Measurements from ENCODE around the gene ADGRL3. TPM values are rescaled to one million over a fixed set of nuclear protein-coding genes. Genes with fewer than 3 reads are reported as not detected.

Gene ADGRL3
- total RNA-seq, 3 donors from 2014 or later = 4.3 to 10.8 (median 4.3) TPM

DNA sequence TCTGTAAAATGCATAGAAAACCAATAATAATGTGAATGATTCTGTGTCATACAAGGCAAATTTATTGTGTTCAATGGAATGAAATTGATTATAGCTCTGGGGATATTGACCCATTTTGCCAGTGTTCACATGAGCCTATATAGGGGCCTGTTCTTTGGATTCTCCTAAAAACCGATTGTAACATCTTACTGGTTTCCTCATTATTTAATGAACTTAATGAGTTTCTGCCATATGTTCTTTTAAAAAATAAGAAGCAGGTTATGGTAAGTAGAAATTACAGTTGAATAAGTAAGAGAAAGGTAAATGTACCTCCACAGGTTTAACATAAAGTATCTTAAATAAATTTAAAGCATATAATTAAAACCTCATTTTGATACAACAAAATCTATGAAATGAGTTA, 24.6 kb upstream of the ADGRL3 start:
- no peak overlapping the region for H3K4me3 ChIP-seq
- no peaks in the 10 kb centered on the region for H3K4me1 ChIP-seq (ENCODE audit: low read depth)
- H3K36me3 ChIP-seq (ENCODE audit: low read depth) = no peaks in the 10 kb centered on the region
- intact Hi-C loops (cut with DNase I, micrococcal nuclease) = no loop called here
- H3K9me3 ChIP-seq = no peaks in the 10 kb centered on the region
- no peak for TF ChIP-seq CTCF (IDR thresholded peaks at IDR 0.05)
- DNase-seq = no peak
- no peak for ATAC-seq

DNA sequence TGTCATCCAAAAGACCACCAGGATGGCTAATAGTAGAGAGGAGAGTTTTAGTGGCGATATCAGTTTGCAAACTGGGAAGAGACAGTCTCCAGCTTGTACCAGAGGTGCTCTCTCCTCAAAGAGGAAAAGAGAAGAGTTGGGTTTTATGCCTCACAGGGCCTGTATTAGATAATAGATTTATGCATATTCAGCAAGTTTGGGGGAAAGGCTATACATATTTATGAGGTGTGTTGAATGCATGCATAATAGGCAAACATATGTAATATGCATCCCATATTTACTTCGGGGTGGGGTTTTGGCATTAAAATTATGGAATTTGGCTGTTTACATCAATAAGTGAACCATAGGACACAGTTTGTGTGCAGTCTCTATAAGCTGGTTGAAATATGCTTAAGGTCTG, 22.8 kb upstream of the ADGRL3 start:
- H3K4me1 ChIP-seq (ENCODE audit: low read depth) = no peaks in the 10 kb centered on the region
- no peak for DNase-seq
- H3K36me3 ChIP-seq (ENCODE audit: low read depth) = no peaks in the 10 kb centered on the region
- ATAC-seq = no peak
- intact Hi-C loops (cut with DNase I, micrococcal nuclease) = no loop called here
- TF ChIP-seq CTCF (IDR thresholded peaks at IDR 0.05) = no peak
- H3K4me3 ChIP-seq = no peak overlapping the region
- H3K9me3 ChIP-seq = no peaks in the 10 kb centered on the region

GRCh38 chr4:61180405-61180804, 19.7 kb upstream of the ADGRL3 start:
- DNase-seq (no peak), ATAC-seq (no peak)
- Histone ChIP-seq H3K36me3 (ENCODE audit: low read depth) (no peaks in the 10 kb centered on the region), H3K4me3 (no peak overlapping the region), H3K4me1 (ENCODE audit: low read depth) (no peaks in the 10 kb centered on the region), H3K9me3 (peaks cover 7% of the 10 kb centered on the region)
- TF ChIP-seq CTCF (IDR thresholded peaks at IDR 0.05) = no peak
- intact Hi-C loops (cut with DNase I, micrococcal nuclease) = no loop called here

DNA sequence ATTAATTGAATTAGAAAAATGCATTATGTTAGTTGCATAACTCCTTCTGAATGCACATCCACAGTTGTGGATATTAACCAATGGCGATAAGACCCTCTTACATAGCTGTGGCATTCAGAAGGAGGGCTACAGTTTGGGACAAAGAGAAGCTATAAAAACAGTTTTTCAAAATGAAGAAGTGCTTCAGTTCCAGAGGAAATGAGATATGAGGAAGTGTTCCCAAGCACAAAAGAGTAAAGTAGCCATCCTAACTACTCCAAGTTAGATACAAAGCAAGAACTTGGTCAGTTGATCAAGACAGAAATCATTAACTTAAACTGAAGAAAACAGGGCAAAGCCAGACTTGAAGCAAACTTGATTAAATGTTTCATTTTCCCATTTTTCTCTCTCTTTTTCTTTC, 17.2 kb upstream of the ADGRL3 start:
- Histone ChIP-seq H3K4me3 (no peak overlapping the region), H3K36me3 (ENCODE audit: low read depth) (no peaks in the 10 kb centered on the region), H3K4me1 (ENCODE audit: low read depth) (no peaks in the 10 kb centered on the region), H3K9me3 (peaks cover 9% of the 10 kb centered on the region)
- no peak for TF ChIP-seq CTCF (IDR thresholded peaks at IDR 0.05)
- intact Hi-C loops (cut with DNase I, micrococcal nuclease) = no loop called here
- no peak for ATAC-seq
- no peak for DNase-seq

DNA sequence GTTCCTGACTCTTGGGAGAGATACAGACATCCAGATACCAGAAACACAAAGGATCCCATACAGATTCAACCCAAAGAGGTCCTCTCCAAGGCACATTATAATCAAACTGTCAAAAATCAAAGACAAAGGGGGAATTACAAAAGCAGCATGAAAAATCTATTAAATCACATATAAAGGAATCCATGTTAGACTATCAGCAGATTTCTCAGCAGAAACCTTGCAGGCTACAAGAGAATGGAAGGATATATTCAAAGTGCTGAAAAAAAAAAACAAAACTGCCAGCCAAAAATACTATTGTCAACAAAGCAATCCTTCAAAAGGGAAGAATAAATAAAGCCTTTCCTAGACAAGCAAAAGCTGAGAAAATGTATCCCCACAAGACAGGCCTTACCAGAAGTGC, 14.8 kb upstream of the ADGRL3 start:
- ATAC-seq (no peak), DNase-seq (no peak)
- peaks cover 9% of the 10 kb centered on the region for H3K9me3 ChIP-seq
- no peaks in the 10 kb centered on the region for H3K4me1 ChIP-seq (ENCODE audit: low read depth)
- no peak overlapping the region for H3K4me3 ChIP-seq
- intact Hi-C loops (cut with DNase I, micrococcal nuclease) = no loop called here
- no peak for TF ChIP-seq CTCF (IDR thresholded peaks at IDR 0.05)
- no peaks in the 10 kb centered on the region for H3K36me3 ChIP-seq (ENCODE audit: low read depth)

GRCh38 chr4:61192392-61192791, 7.7 kb upstream of the ADGRL3 start:
- Histone ChIP-seq H3K36me3 (ENCODE audit: low read depth) (no peaks in the 10 kb centered on the region), H3K9me3 (no peaks in the 10 kb centered on the region), H3K4me1 (ENCODE audit: low read depth) (no peaks in the 10 kb centered on the region), H3K4me3 (no peak overlapping the region)
- TF ChIP-seq CTCF (IDR thresholded peaks at IDR 0.05) = no peak
- ATAC-seq (no peak), DNase-seq (no peak)
- intact Hi-C loops (cut with DNase I, micrococcal nuclease) = no loop called here
